CD14-positive monocyte (primary cell): ENCODE measurements around the gene ALDH4A1. TPM values are rescaled to one million over a fixed set of nuclear protein-coding genes. Genes with fewer than 3 reads are reported as not detected.

Experiments used
- DNase-seq, 3 donors: peaks; one replicate each; pipeline ENCODE4 v3.0.0-alpha.2; 2011 to 2022
- H2AFZ ChIP-seq: 2 replicates; pipeline ENCODE4 v1.6.0; 2012; ENCODE audit warnings: mild to moderate bottlenecking, low read depth, low read length, inconsistent platforms; ENCODE audit not compliant: insufficient read depth, poor library complexity, severe bottlenecking
- H3K27ac ChIP-seq, 2 donors: 1 replicate in 1 of 2; 2 replicates in 1 of 2; pipeline ENCODE4 v1.5.1; 2012 to 2013; ENCODE audit warnings: low read length in 2 of 2, control low read depth in 1 of 2, inconsistent platforms in 1 of 2, low read depth in 1 of 2, mild to moderate bottlenecking in 1 of 2
- H3K27me3 ChIP-seq, 2 donors: one replicate each; pipeline versions ENCODE4 v1.6.0 to v1.6.1; 2011 to 2013; ENCODE audit warnings: low read length in 2 of 2; ENCODE audit not compliant: control insufficient read depth in 2 of 2, insufficient read depth in 2 of 2
- H3K36me3 ChIP-seq, 2 donors: replicated peaks in 1 of 2; 1 replicate in 1 of 2; 2 replicates in 1 of 2; pipeline versions ENCODE4 v1.5.1 to v1.6.1; 2012 to 2013; ENCODE audit warnings: low read length in 2 of 2, control low read depth in 1 of 2, inconsistent platforms in 1 of 2, mild to moderate bottlenecking in 1 of 2; ENCODE audit not compliant: insufficient read depth in 2 of 2, control insufficient read depth in 1 of 2
- H3K4me1 ChIP-seq, 2 donors: 1 replicate in 1 of 2; 2 replicates in 1 of 2; pipeline versions ENCODE4 v1.5.1 to v1.6.1; 2012 to 2013; ENCODE audit warnings: low read length in 2 of 2, control low read depth in 1 of 2, inconsistent platforms in 1 of 2, mild to moderate bottlenecking in 1 of 2, moderate library complexity in 1 of 2; ENCODE audit not compliant: insufficient read depth in 2 of 2, control insufficient read depth in 1 of 2
- H3K4me2 ChIP-seq: replicated peaks from 2 replicates; pipeline ENCODE3; 2012; ENCODE audit warnings: low read length, moderate library complexity, mild to moderate bottlenecking; ENCODE audit not compliant: poor library complexity, severe bottlenecking; ENCODE audit errors: extremely low read depth
- H3K4me3 ChIP-seq, 3 experiments: fragments of 200-600 bp in 1 of 3; sonication (generic) in 1 of 3; replicated peaks in 1 of 3; 1 replicate in 2 of 3; 2 replicates in 1 of 3; pipeline ENCODE4 v1.5.1; 2011 to 2013; ENCODE audit warnings: low read length in 3 of 3, mild to moderate bottlenecking in 3 of 3, control low read depth in 2 of 3, low read depth in 2 of 3, inconsistent platforms in 1 of 3, moderate library complexity in 1 of 3
- H3K79me2 ChIP-seq: 2 replicates; pipeline ENCODE4 v1.6.0; 2012; ENCODE audit warnings: mild to moderate bottlenecking, control low read depth, inconsistent platforms, low read length, moderate library complexity; ENCODE audit not compliant: insufficient read depth
- H3K9ac ChIP-seq: 2 replicates; pipeline ENCODE4 v1.6.0; 2017; ENCODE audit warnings: low read length, mild to moderate bottlenecking; ENCODE audit not compliant: insufficient read depth, poor library complexity, severe bottlenecking
- H3K9me3 ChIP-seq, 2 donors: replicated peaks in 1 of 2; 1 replicate in 1 of 2; 2 replicates in 1 of 2; pipeline versions ENCODE4 v1.5.1 to v1.6.1; 2012 to 2013; ENCODE audit warnings: low read length in 2 of 2, control low read depth in 1 of 2; ENCODE audit not compliant: control insufficient read depth in 1 of 2, insufficient read depth in 1 of 2
- H4K20me1 ChIP-seq: 2 replicates; pipeline ENCODE4 v1.6.0; 2012; ENCODE audit warnings: mild to moderate bottlenecking, low read length, control low read depth, moderate library complexity; ENCODE audit not compliant: insufficient read depth
- H3K27ac Mint-ChIP-seq, 7 donors: one replicate each; pipeline ENCODE4 v1.8.0; 2020; ENCODE audit warnings: mild to moderate bottlenecking in 7 of 7, mixed read lengths in 7 of 7, moderate library complexity in 6 of 7, inconsistent platforms in 2 of 7
- H3K27me3 Mint-ChIP-seq, 3 donors: one replicate each; pipeline ENCODE4 v1.8.0; 2021 to 2022; ENCODE audit warnings: low read depth in 3 of 3, mild to moderate bottlenecking in 3 of 3, mixed read lengths in 3 of 3, moderate library complexity in 3 of 3, inconsistent platforms in 1 of 3
- H3K36me3 Mint-ChIP-seq, 2 donors: one replicate each; pipeline ENCODE4 v1.8.0; 2020; ENCODE audit warnings: mixed read lengths in 2 of 2, inconsistent platforms in 1 of 2, mild to moderate bottlenecking in 1 of 2
- H3K4me1 Mint-ChIP-seq: one replicate; pipeline ENCODE4 v1.8.0; 2020; ENCODE audit warnings: mild to moderate bottlenecking, mixed read lengths
- H3K4me3 Mint-ChIP-seq, 2 donors: one replicate each; pipeline ENCODE4 v1.8.0; 2020; ENCODE audit warnings: mild to moderate bottlenecking in 2 of 2, mixed read lengths in 2 of 2, moderate library complexity in 1 of 2
- H3K9me3 Mint-ChIP-seq, 7 donors: one replicate each; pipeline ENCODE4 v1.8.0; 2020 to 2022; ENCODE audit warnings: mixed read lengths in 7 of 7, mild to moderate bottlenecking in 6 of 7, moderate library complexity in 6 of 7, inconsistent platforms in 2 of 7
- CTCF ChIP-seq: fragments of 200-600 bp; IDR thresholded peaks from one replicate; pipeline ENCODE4 v1.8.0; 2022; ENCODE audit warnings: antibody characterized with exemption, mild to moderate bottlenecking
- WGBS: methylation state at CpG from one replicate; pipeline ENCODE4 v1.1.5; 2013; ENCODE audit warnings: missing lambda C conversion rate; ENCODE audit not compliant: insufficient coverage; 5-methylcytosine and 5-hydroxymethylcytosine counted together
- intact Hi-C, 2 donors: fragments of 100-400 bp; cut with micrococcal nuclease; formaldehyde crosslinking; loops; one replicate each; pipeline versions ENCODE4 v1.15.0 to v1.15.1; 2023
- polyA plus RNA-seq, 3 donors: library from polyadenylated mRNA; depleted of rRNA in 1 of 3; unstranded in 2 of 3; stranded (reverse) in 1 of 3; fragments of 300-500 nt in 2 of 3; fragments of >200 nt in 1 of 3; fragmentation: Illumina TruSeq in 2 of 3; gene quantifications; 1 replicate in 2 of 3; 2 replicates in 1 of 3; pipeline ENCODE4 v1.2.3, GENCODE V29; 2012 to 2021

Gene ALDH4A1
- polyA plus RNA-seq, 3 donors = 4.8 to 7.8 (median 6.1) TPM

DNA sequence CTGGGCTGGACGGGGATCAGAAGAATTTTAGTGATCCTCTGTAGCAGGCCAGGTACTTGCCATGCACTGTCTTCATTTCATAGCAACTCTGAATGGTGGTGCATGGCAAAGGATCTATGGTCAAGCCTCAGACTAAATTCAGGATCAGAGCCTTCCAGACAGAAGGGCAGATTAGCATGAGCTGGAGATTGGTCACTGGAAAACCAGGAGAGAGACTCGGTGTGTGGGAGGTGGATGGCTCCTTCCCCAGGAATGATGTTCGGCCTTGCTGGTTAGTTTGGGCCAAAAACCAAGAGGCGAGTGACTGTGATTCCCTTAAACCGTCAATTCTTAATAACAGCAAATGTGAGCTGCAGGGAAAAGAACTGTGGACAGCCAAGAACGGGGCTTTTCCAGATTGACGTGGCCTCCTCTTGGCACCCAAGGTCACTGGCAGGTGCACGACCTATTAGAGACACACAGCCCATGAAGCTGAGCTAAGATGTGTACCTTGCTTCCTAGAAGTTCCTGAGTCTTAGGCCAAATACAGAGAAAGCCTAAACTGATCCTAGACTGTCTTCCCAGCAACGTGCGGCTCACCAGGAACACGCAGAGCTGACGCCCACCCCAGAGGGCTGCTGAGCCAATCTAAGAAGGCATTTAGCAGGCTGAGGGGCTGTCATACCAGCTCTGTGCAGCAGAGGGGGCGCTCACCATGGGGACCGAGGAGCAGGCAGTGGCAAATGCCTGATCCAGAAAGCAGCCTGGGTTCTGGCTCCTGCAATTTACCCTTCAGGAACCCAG lies 18.5 kb downstream of the ALDH4A1 start:
- Histone ChIP-seq H3K9ac (no peak overlapping the region), H4K20me1 (no peaks in the 10 kb centered on the region), H2AFZ (no peak overlapping the region), H3K27me3 (no peaks in the 10 kb centered on the region), H3K79me2 (no peaks in the 10 kb centered on the region), H3K27ac (no peak overlapping the region), H3K9me3 (no peaks in the 10 kb centered on the region), H3K36me3 (peaks cover 37 to 57% of the 10 kb centered on the region in 2 donors), H3K4me3 (no peak overlapping the region), H3K4me1 (no peaks in the 10 kb centered on the region), H3K4me2 (no peak overlapping the region)
- Mint-ChIP-seq H3K27me3 (no peaks in the 10 kb centered on the region), H3K36me3 (peaks cover 47 to 61% of the 10 kb centered on the region in 2 donors), H3K4me1 (no peaks in the 10 kb centered on the region), H3K4me3 (no peak overlapping the region), H3K9me3 (peaks cover 0 to 4% (median 0%) of the 10 kb centered on the region in 7 donors), H3K27ac (no peak overlapping the region)
- WGBS = 65% methylated on average over 12 of the region's 14 CpGs
- intact Hi-C loops = no loop called here
- DNase-seq = peak; percentile 37 to 50 (median 48)
- TF ChIP-seq CTCF = peak; percentile 91

DNA sequence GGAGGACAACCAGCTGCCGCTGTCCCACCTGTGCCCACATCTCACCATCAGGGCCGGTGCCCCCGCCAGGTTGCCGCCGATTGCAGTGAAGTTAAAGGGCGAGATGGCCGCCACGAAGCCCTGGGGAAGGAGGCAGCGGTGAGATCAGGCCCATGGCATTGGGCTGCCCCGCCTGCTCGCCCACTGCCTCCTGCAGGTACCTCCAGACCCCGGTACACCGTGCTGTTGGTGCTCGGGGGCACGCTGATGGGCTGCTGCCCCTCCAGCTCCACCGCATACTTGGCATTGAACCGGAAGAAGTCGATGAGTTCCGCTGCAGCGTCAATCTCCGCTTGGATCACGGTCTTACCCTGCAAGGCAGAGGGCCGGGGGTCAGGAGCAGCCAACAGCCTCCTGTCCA lies 19.3 kb downstream of the ALDH4A1 start:
- no peak for TF ChIP-seq CTCF
- Histone ChIP-seq H3K36me3 (peaks cover 33 to 49% of the 10 kb centered on the region in 2 donors), H3K9ac (no peak overlapping the region), H3K27ac (no peak overlapping the region), H3K4me2 (no peak overlapping the region), H2AFZ (no peak overlapping the region), H3K4me3 (no peak overlapping the region), H3K27me3 (no peaks in the 10 kb centered on the region), H4K20me1 (no peaks in the 10 kb centered on the region), H3K4me1 (no peaks in the 10 kb centered on the region), H3K9me3 (no peaks in the 10 kb centered on the region), H3K79me2 (no peaks in the 10 kb centered on the region)
- Mint-ChIP-seq H3K27ac (peak overlapping the region in 1 of 7 donors; percentile 36), H3K27me3 (no peaks in the 10 kb centered on the region), H3K9me3 (peaks cover 0 to 4% (median 0%) of the 10 kb centered on the region in 7 donors), H3K36me3 (peaks cover 45 to 59% of the 10 kb centered on the region in 2 donors), H3K4me3 (no peak overlapping the region), H3K4me1 (no peaks in the 10 kb centered on the region)
- over 99% methylated on average over 22 of the region's 23 CpGs for WGBS
- no peak for DNase-seq
- intact Hi-C loops = no loop called here
